Stimulated activated CD8-positive, alpha-beta memory T cell treated with anti-CD3 and anti-CD28 coated beads, Interleukin-2, amount 100 ng/mL, for 48 hours (primary cell): ENCODE data around the gene UCKL1.

Experiments
- DNase-seq, 2 donors: peaks; one replicate each; pipeline ENCODE4 v3.0.0-alpha.2; 2020; ENCODE audit warnings: low read depth in 2 of 2

The UCKL1 gene

DNA sequence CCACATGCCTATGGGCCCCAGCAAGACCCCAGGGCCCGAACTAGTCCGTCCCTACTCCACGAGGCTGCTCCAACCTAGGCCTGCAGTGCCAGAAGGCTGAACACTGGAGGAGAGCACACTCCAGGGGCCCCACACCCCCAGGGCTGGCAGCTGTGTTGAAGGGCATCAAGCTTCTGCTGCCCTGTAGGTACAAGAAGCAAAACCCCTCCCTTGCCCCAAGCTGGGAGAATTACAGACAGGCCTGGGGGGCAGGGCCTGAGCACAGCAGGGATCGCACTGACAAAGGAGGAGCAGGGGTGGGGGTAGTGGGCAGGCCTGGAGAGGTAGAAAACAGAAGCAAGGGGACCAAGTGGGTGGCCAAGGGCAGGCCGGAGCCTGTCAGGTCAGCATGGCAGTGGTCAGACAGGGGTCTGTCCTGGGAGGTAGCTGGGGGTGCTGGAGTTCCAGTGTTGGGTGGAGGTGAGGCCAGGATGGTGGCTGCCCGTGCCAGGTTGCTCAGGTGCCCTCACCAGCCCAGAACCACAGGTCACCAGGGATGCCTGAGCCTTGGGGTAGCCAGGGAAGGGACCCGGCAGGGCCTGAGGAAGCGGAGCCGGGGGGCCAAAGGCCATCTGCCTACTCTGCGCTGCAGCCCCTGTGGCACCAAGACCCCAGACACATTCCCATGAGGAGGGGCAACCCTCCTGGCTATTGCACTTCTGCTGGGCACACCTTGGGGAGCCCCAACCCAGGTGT is 2.9 kb upstream of the UCKL1 start:
- no peak for DNase-seq

DNA sequence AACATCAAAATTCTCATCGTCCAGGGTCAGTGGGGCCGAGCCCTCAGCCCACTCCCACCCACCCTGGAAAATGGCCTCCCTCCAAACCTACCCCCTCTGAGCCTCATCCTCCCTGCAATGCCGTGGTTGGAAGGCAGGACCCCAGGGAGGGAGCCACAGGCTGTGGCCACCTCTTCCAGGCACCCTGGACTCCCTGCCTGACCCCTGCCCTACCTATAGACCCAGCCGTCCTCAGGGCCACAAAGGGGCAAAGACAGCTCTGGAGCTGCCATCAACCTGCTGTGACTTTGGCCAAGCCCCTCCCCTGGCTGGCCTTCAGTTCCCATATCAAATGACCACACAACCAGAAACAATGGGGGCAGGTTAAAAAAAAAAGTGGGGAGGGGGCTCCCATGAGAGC is 2.3 kb upstream of the UCKL1 start:
- no peak for DNase-seq

DNA sequence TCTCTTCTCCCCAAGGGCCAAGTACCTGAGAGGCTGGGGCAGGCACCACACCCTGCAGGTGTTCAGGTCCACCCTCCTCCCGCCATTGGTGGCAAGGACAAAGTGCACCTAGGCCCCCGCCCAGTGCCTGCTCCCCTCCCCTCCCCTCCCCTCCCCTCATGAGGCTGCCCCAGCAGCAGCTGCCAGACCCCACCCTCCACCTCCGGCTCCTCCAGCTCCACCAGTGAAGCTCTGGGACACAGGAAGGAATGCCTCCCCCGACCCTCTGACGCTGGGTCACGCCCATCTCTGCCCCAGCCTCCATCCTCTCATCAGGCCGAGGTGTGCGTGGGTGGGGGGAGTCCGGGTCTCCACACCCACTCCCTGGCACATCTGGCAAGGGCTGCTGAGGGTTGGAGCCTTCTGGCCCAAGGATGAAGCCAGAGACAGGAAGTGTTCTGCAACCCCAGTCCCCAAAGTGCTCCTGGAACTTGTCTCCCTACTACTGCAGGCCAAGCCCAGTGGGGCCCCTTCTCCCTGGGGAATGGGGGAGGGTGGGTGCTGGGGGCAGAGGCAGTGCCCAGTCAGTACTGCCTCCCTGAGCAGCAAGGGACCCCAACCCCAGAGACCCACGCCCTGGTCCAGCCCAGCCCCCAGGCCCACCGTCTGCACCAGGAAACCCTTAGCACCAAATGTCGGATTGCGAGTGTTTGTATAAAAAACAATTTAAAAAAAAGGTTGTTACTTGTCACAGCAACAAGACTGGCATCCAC is 1.6 kb upstream of the UCKL1 start:
- no peak for DNase-seq

DNA sequence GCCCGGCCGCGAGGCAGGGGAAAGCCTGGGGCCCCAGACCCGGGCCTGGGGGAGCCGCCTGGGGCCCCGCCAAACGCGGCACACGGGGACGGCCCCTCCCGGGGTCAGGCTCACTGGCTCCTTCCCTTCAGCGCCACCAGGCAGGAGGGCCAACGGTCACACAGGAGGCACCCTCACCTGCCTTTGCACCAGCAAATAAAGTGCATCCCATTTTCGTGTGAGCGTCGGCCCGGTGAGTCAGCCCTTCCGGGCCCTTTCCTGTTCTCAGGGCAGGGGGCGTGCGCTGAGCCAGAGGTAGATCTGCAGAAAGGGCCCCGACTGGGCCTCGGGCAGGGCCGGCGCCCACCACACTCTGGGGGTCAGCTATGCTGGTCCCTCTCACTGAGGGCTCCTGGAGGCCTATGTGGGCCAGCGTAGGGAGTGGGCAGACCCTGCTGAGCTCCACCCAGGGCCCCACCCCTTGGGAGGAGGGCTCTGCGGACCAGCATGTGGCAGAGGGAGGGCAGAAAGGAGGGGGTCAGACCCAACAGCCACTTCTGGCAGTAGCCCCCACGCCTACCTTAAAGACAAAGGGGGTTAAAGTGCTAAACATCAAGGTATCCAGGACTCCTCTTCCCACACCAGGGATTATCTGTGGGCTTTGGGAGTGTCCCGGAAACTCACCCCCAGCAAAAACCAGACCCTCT is 931 bp upstream of the UCKL1 start:
- peak in 1 of 2 donors; percentile 64 for DNase-seq

DNA sequence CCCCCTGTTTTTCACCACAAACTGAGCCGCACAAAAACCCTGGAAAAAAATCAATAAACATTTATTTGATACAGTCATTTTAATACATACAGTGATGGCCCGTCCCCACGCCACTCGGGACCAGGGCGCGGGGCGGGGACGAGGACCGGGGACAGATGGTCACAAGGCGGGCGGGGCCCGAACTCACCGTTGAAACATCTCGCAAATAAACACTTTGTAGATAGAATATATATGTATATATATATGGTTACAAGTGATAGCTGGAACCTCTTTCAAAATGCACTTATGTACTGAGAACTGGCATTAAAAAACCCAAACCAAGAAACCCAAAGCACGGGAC is 418 bp upstream of the UCKL1 start:
- DNase-seq = no peak

DNA sequence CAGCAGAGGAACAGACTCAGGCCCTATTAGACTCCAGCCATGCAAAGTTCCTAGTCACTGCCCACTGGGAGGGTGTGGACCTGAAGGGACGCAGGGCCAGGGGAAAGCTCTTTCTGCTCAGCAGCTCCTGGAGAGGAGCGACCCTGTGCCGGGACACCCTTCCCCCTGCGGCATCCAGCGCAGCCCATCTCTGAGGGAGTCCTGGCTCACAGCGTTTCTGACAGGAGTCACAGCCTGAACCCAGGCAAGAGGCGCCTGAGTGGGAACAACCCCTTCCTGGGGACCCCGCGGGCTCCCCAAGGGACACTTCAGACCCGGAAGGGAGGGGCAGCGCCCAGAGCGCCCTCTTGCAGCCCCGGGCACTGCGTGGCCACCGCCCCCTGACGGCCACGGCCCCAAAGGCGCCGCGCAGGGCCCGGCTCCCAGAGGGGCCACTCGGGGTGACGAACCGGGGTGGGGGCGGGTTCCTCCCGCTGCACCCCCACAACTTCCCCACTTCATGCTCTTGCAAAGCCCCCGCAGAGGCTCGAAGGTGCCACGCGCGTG is 862 bp downstream of the UCKL1 start:
- no peak for DNase-seq

DNA sequence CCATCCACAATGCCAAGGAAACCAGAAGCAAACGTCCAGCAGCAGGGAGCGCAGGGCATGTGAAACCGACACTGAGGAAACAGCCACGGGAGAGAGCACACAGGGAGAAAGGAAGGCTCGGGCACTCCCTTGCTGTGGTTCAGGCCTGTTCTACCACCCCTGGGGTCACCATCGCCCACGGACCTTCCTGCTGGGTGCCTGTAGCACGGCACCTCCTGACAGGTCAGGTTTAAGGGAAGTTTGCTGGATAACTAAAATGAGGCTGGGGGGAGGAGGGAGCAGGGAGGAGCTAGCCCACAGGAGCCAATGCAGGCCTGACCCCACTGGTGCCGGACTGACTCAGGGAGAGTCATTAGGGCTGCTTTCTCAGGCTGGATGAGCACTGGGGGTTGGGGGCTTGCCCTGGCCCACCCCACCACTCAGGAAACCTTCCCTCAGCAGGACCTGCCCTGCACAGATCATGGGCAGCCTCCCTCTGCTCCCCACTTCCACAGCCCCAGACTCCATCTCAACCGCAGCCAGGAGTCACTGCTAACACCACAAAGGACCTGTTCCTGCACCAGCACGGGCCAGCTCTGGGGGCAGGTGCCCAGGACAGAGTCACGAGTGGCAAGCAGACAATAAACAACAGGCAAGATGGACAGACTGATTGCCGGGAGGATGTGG is 2.3 kb downstream of the UCKL1 start:
- no peak for DNase-seq

DNA sequence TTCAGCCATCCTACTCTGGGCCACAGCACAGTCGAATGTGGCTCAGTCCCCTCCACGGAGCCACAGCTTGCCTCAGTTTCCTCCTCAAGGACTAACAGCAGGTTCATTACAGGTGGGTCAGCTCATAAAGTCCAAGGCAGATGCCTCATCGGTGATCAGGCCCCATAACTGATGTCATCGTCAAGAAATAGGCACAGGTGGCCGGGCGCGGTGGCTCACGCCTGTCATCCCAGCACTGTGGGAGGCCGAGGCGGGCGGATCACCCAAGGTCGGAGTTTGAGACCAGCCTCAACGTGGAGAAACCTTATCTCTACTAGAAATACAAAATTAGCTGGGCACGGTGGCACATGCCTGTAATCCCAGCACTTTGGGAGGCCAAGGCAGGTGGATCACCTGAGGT is 3.4 kb downstream of the UCKL1 start:
- DNase-seq = no peak

DNA sequence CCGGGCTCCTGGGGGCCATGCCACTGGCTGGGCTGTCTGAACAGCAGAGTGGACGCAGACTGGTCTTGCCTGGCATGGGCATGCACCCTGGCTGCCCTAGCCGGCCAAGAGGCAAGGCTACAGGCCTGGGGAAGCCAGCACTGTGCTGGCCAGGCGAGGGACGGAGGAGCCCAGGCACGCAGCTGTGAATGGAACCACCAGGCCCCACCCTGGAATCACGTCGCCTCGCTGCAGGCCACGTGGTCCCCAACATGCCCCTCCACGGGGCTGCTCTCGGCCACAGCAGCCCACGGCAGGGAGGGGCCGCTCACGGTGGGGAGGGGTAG is 4.0 kb downstream of the UCKL1 start:
- DNase-seq = no peak

DNA sequence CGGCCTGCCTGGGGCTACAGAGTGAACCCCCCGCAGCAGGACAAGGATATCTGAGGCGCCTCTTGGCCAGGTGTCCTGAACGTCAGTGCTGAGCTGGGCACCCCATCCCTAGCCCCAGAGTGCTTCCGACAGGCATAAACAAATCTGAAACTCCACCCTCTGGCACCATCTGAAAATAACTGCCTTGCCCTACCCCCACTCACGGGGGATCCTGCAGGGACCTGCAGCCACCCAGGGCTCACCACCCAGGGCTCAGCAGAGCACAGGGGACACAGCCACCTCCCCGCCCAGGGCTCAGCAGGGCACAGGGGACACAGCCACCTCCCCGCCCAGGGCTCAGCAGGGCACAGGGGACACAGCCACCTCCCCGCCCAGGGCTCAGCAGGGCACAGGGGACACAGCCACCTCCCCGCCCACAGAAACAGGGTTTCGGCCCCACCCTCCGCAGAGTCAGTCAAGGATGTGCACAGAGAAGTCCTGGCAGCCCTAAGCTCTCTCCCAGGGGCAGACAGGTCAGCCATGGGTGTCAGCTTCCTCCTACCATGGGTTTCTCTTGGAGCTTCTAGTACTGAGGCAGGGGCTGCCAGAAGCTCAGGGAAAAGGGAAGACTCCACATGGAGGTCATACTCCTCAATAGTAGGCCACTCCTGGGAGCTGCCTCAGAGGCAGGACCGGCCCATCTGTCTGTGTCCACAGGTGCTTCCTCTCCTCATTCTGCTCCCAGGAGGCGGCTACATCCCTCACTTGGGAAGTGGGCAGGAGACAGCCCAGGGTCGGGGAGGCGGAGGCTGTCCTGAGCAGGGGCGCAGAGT is 4.6 kb downstream of the UCKL1 start:
- no peak for DNase-seq

DNA sequence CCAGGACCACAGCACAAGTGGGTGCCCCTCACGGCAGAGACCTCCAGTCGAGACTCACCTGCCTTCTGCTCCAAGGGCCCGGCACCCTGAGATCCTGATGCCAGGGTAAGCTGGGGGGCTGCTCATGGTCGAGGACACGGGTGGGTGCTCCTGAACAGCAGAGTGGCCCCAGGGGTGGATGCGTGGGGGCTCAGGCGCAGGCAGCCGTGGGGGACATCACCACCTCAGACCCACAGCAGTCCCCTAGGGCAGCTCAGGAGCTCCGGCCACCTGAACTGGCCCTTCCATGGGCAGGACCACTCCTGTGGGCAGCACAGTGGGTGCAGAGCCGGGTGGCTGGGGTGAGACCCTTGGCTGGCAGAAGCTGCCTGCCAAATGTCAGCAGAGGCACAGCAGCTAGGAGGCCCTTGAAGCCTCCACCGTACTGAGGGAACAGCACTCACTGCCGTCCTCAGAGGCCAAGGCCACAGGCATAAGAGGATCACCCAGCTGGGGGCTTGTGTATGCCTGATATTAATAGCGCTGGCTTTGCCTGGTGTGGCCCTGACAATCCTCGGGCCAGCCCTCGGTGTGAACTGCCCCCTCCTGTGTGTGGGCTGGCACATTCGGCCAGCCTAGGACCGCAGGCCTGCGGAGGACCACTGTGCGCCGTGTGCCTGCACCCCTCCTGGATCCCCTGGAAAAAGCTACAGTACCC is 5.4 kb downstream of the UCKL1 start:
- no peak for DNase-seq

DNA sequence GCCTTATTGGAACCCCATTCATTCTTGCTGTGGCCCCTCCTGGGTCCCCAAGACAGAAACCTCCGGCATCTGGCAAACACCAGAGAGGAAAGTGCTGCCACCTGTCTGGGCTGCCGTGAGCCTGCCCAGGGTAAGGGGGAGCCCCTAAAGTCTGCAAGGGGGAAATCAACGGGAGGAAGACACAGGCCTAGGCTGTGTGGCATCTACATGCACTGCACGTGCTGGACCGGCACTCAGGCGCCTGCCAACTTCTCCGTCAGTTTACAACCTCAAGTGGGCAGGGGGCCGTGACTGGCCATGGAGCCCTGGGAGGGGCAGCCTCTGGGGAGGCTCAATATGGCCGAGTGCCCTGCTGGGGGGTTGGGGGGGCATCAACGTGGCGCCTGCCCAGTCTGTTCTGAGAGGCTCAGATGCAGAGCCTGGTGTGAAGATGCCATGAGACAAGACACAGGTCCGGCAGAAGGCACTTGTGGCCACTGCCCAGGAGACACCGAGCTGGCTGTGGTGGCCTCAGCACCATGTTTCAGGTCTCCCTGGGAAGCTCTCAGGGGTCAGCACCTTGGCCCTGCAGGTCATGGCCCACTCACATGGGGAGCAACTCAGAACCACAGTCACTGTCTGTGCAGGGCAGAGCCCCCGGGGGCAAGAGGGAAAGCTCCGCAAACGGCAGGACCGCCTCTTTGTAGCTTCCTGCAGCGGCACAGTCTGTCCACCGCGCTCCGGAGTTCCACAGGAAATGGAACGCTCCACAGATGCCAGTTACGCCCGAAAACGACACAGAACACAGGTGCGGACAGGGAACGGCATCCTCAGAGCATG is 8.4 kb downstream of the UCKL1 start:
- no peak for DNase-seq

DNA sequence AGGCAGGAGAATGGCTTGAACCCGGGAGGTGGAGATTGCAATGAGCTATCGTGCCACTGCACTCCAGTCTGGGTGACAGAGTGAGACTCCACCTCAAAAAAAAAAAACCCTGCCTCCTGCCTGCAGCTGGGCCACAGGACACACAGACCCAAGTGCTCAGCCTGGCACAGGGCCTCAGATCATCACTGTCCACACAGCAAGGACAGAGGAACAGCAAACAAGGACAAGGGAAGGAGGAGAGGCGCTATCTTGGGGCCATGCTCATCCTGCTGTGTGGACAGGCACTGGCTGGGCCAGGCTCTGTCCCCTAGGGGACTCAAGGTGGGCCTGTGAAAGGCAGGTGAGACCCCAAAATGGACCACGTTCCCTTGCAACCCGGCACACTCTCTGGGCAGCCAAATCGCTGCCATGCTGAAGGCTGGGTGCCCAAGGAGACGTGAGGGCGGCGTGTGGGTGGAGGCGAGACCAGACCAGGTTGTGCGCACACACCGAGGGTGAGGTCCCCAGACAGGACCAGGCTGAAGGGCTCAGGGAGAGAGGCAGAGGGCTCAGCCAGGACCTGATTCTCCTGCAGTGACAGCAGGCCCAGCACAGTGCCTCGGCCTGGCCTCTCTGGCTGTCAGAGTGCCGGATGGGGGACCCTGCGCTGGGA is 9.1 kb downstream of the UCKL1 start:
- DNase-seq = no peak

DNA sequence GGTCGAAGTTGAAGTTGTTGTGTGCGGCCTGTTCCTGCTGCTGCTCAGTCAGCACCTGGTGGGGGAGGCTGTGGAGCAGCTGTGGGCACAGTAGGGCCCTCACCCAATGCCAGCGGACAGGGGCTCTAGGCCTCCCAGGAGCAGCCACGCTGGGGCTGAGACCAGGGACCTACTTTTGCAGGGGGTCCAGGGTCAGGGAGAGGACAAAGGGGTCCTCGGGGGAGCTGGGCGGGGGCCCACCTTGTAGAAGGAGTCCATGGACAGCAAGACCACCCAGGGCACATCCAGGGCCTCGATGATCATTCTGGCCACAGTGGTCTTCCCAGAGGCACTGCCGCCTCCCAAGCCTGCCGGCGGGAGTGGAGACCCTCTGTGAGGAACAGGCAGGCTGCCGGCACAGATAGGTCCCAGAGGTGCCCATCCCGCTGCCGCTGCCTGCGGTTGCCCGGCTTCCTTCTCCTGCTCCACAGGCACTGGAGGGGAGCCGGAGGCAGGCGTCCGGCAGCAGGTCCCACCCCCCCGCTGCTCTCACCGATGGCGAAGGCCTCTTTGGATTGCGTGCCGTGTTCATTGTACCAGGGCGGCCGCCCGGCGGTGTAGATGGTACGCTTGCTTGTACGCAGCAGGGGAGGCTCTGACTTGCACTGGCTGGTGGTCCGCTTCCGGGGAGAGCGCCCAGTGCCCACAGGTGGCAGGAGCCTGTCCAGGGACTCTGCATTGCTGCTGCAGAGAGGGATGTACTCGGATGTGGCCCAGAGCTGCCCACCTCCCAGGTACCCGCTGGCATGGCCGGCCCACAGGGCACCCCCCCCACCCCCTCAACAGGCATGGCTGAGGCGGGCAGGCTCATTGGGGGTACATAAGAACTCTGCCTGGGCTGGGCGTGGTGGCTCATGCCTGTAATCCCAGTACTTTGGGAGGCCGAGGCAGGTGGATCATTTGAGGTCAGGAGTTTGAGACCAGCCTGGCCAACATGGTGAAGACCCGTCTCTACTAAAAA is 10.0 kb downstream of the UCKL1 start:
- no peak for DNase-seq

DNA sequence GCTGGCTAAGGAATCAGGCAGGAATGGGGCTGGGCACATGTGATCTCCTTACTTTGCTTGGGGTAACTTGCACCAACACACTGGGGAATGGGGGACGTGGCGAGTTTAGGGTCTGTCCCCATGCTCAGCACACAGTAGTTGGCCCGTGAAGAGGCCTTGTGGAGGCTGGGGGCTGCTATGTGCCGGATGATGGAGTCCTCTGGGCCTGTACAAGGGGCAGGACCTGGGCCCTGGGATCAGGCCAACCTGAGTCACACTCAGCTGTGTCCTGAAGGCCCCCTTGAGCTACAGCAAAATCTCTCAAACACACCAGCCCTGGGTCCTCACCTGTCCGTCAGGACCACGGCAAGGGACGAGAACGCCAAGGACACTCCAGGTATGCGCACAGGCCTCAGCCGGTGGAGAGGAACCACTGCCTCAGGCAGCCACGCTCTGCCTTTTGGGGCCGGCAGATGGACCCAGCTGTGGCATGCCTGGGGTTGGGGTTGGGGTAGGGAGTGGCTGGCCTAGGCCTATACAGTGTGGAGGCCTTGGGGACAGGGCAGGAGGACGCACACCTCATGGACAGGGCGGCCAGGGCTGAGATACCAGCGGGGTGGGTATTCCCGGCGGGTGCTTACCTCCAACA is 11.1 kb downstream of the UCKL1 start:
- no peak for DNase-seq

DNA sequence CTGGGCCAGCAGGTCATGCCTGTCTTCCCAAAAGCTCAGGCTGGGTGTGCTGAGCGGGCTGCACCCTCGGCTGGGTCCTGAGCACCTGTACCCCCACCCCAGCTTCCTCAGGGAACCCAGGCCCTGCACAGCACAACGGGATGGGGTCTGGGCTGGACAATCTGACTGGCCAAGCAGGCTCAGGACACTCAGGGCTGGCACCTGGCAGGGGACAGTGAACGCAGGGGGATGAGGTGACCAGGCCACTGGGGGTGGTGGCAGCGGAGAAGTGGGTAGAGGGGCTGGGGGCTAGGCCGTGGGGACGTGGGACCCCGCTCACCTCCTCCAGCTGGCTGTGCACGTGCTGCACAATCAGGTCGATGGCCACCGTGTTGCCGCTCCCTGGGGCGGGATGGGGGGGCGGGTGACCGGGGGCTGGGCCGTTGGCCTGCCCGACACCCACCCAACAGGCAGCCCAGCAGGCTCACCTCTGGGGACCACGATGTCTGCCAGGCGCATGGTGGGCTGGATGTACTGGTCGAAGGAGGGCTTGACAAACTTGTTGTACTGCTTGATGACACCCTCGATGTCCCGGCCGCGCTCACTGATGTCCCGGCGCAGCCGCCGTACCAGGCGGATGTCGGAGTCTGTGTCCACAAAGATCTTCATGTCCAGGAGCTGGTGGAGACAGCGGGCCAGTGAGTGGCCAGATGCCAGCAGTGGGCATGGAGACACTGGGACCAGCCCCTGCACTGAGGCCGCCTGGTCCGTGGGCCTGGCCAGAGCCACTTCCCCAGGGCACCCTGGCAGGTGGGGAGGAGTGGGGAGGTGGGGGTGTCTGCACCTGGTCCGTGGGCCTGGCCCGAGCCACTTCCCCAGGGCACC is 11.9 kb downstream of the UCKL1 start:
- no peak for DNase-seq

DNA sequence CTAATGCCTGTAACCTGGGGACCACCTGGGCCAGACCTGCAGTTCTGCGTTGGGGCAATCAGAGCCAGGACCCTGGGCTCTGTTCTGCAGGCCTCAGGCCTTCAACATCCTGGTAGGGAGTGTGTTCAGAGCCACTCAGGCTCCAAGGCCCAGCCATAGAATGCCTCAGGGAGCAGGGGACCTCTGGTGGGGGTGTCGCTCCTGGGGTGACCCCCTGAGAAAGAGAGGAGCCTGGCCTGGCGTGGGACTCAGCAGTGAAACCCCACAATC is 12.5 kb downstream of the UCKL1 start:
- no peak for DNase-seq
